Panc1 (cell line): ENCODE results near the gene NGEF.

Source experiments
- TCF7L2 ChIP-seq: IDR thresholded peaks from 2 replicates; pipeline ENCODE4 v1.6.1; 2011; ENCODE audit warnings: mild to moderate bottlenecking, low read depth, low read length, inconsistent platforms
- TF ChIP-seq, protein P1 (sequence below): fragments of 450-650 bp; IDR thresholded peaks from 2 replicates; pipeline ENCODE4 v1.5.1; 2017; ENCODE audit warnings: mild to moderate bottlenecking

DNA sequence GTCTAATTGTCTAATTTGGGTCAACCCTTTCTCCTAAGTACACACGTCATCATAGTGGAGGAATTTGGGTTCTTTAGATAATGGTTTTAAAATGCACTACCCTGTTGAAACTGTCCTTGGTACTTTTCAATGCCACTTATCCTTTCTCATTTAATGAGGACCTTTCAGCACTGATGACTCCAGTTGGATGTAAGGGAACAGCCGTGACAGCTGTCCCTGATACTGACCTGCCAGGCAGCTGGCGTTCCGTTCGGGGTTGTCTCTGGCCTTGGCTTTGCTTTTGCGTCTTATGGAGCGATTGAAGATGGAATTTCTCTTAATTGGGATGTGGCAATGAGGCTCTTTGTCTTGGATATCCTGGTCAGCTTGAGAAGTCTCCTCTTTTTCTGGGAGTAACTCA, 38.7 kb downstream of the NGEF start:
- TF ChIP-seq, protein P1, sequence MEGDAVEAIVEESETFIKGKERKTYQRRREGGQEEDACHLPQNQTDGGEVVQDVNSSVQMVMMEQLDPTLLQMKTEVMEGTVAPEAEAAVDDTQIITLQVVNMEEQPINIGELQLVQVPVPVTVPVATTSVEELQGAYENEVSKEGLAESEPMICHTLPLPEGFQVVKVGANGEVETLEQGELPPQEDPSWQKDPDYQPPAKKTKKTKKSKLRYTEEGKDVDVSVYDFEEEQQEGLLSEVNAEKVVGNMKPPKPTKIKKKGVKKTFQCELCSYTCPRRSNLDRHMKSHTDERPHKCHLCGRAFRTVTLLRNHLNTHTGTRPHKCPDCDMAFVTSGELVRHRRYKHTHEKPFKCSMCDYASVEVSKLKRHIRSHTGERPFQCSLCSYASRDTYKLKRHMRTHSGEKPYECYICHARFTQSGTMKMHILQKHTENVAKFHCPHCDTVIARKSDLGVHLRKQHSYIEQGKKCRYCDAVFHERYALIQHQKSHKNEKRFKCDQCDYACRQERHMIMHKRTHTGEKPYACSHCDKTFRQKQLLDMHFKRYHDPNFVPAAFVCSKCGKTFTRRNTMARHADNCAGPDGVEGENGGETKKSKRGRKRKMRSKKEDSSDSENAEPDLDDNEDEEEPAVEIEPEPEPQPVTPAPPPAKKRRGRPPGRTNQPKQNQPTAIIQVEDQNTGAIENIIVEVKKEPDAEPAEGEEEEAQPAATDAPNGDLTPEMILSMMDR: no peak
- no peak for TF ChIP-seq TCF7L2
